Esophagus squamous epithelium (tissue), 5 donors: ENCODE measurements around the gene SEPTIN10. TPM values are rescaled to one million over a fixed set of nuclear protein-coding genes. Genes with fewer than 3 reads are reported as not detected.

Experiments used
- DNase-seq: peaks from one replicate; lab custom pipeline; 2025; lab: John Stamatoyannopoulos, UW
- H3K27ac ChIP-seq, 4 donors: fragments of 200-600 bp; sonication (generic); one replicate each; pipeline ENCODE4 v1.5.1; 2016 to 2019; ENCODE audit warnings: mild to moderate bottlenecking in 1 of 4
- H3K27me3 ChIP-seq, 4 donors: fragments of 200-600 bp; sonication (generic); 1 replicate in 3 of 4; 2 replicates in 1 of 4; pipeline versions ENCODE4 v1.5.1 to v1.6.0; 2017 to 2021; ENCODE audit warnings: antibody characterized with exemption in 1 of 4
- H3K36me3 ChIP-seq, 3 donors: fragments of 200-600 bp; sonication (generic); one replicate each; pipeline ENCODE4 v1.5.1; 2016 to 2019
- H3K4me1 ChIP-seq, 3 donors: fragments of 200-600 bp; sonication (generic); one replicate each; pipeline ENCODE4 v1.5.1; 2017 to 2019
- H3K4me3 ChIP-seq, 4 donors: fragments of 200-600 bp; sonication (generic); 1 replicate in 3 of 4; 2 replicates in 1 of 4; pipeline ENCODE4 v1.5.1; 2016 to 2019; ENCODE audit warnings: mild to moderate bottlenecking in 2 of 4, moderate library complexity in 1 of 4
- H3K9me3 ChIP-seq, 3 donors: fragments of 200-600 bp; sonication (generic); one replicate each; pipeline ENCODE4 v1.5.1; 2016 to 2019
- CTCF ChIP-seq, 6 experiments: fragments of 450-650 bp in 4 of 6; fragments of 200-600 bp in 2 of 6; sonication (generic) in 2 of 6; IDR thresholded peaks; one replicate each; pipeline ENCODE4 v1.5.1; 2016 to 2019; ENCODE audit warnings: antibody characterized with exemption in 6 of 6, mild to moderate bottlenecking in 4 of 6, moderate library complexity in 4 of 6
- POLR2A ChIP-seq, 4 donors: fragments of 450-650 bp; IDR thresholded peaks; one replicate each; pipeline ENCODE4 v1.6.1; 2017; ENCODE audit warnings: antibody characterized with exemption in 4 of 4, mild to moderate bottlenecking in 4 of 4, moderate library complexity in 3 of 4
- WGBS, 2 donors: methylation state at CpG; one replicate each; pipeline ENCODE4 v1.1.5; 2018; 5-methylcytosine and 5-hydroxymethylcytosine counted together
- intact Hi-C: fragments of 100-400 bp; cut with DNase I; formaldehyde crosslinking; loops from one replicate; pipeline ENCODE4 v1.15.0; 2022
- total RNA-seq, 4 donors: library from RNA; depleted of rRNA; stranded (reverse); fragments of >200 nt; gene quantifications; one replicate each; pipeline ENCODE4 v1.1.0, GENCODE V29; 2016
- donor health status: DM: yes; HTN: yes; CAD: no.

The SEPTIN10 gene
- total RNA-seq, 4 donors from 2014 or later, result 83.6 to 132 (median 86.4) TPM

- Histone ChIP-seq H3K4me3 (no peak overlapping the region), H3K9me3 (no peaks in the 10 kb centered on the region), H3K27ac (no peak overlapping the region), H3K36me3 (peaks cover 0 to 88% (median 0%) of the 10 kb centered on the region in 3 donors), H3K4me1 (no peaks in the 10 kb centered on the region), H3K27me3 (no peaks in the 10 kb centered on the region)
- TF ChIP-seq POLR2A (IDR thresholded peaks at IDR 0.05) (no peak), CTCF (IDR thresholded peaks at IDR 0.05) (no peak)
- no peak for DNase-seq
- WGBS, 2 donors, result 38 to 58% methylated on average over 1 of the region's 1 CpG
- intact Hi-C loops, result no loop called here
Observed at GRCh38 chr2:109575373-109575772, 38.4 kb downstream of the SEPTIN10 start.

- WGBS, 2 donors, result 63 to 78% methylated on average over 4 of the region's 4 CpGs
- intact Hi-C loops, result no loop called here
- H3K4me3 ChIP-seq, result no peak overlapping the region
- no peaks in the 10 kb centered on the region for H3K27me3 ChIP-seq
- peak overlapping the region in 3 of 4 donors; percentile 46 to 54 (median 53) for H3K27ac ChIP-seq
- no peaks in the 10 kb centered on the region for H3K9me3 ChIP-seq
- H3K36me3 ChIP-seq, result peaks cover 0 to 71% (median 4%) of the 10 kb centered on the region in 3 donors
- TF ChIP-seq CTCF (IDR thresholded peaks at IDR 0.05) (no peak), POLR2A (IDR thresholded peaks at IDR 0.05) (no peak)
- H3K4me1 ChIP-seq, result peaks cover 3 to 32% (median 6%) of the 10 kb centered on the region in 3 donors
- no peak for DNase-seq
Observed at GRCh38 chr2:109563980-109564550, 49.7 kb downstream of the SEPTIN10 start.

- intact Hi-C loops, result no loop called here
- Histone ChIP-seq H3K36me3 (peaks cover 0 to 67% (median 4%) of the 10 kb centered on the region in 3 donors), H3K4me3 (no peak overlapping the region), H3K9me3 (no peaks in the 10 kb centered on the region), H3K27me3 (no peaks in the 10 kb centered on the region), H3K27ac (peak overlapping the region in 3 of 4 donors; percentile 46 to 54 (median 53)), H3K4me1 (peaks cover 3 to 40% (median 11%) of the 10 kb centered on the region in 3 donors)
- DNase-seq, result no peak
- no peak for TF ChIP-seq POLR2A (IDR thresholded peaks at IDR 0.05)
- no peak for TF ChIP-seq CTCF (IDR thresholded peaks at IDR 0.05)
- WGBS, 2 donors, result 64 to 67% methylated on average over 2 of the region's 2 CpGs
Observed at GRCh38 chr2:109563288-109563687, 50.5 kb downstream of the SEPTIN10 start.

- Histone ChIP-seq H3K4me1 (peaks cover 3 to 49% (median 16%) of the 10 kb centered on the region in 3 donors), H3K36me3 (peaks cover 0 to 59% (median 4%) of the 10 kb centered on the region in 3 donors), H3K27ac (no peak overlapping the region), H3K9me3 (no peaks in the 10 kb centered on the region), H3K27me3 (no peaks in the 10 kb centered on the region), H3K4me3 (no peak overlapping the region)
- TF ChIP-seq CTCF (IDR thresholded peaks at IDR 0.05) (no peak), POLR2A (IDR thresholded peaks at IDR 0.05) (no peak)
- 82 to 84% methylated on average over 2 of the region's 2 CpGs for WGBS, 2 donors
- intact Hi-C loops, result no loop called here
- no peak for DNase-seq
Observed at GRCh38 chr2:109562421-109562820, 51.3 kb downstream of the SEPTIN10 start.

GRCh38 chr2:109560265-109560664 is 53.5 kb downstream of the SEPTIN10 start:
- intact Hi-C loops, result no loop called here
- Histone ChIP-seq H3K9me3 (no peaks in the 10 kb centered on the region), H3K4me3 (no peak overlapping the region), H3K27ac (peak overlapping the region; percentile 36 to 81 (median 76)), H3K4me1 (peaks cover 3 to 70% (median 16%) of the 10 kb centered on the region in 3 donors), H3K36me3 (peaks cover 0 to 43% (median 4%) of the 10 kb centered on the region in 3 donors), H3K27me3 (no peaks in the 10 kb centered on the region)
- no peak for DNase-seq
- TF ChIP-seq CTCF (IDR thresholded peaks at IDR 0.05) (no peak), POLR2A (IDR thresholded peaks at IDR 0.05) (no peak)
- WGBS, 2 donors, result 55 to 65% methylated on average over 1 of the region's 1 CpG
